GM12864 (cell line): ENCODE data around the gene RAB31.
"Not testable (repeated sequence)": the region's sequence is repeated elsewhere in the genome, so short reads cannot be mapped to it uniquely, and the experiment has no call there.

Source experiments
- DNase-seq: peaks from one replicate; pipeline ENCODE4 v3.0.0-alpha.2; 2011; ENCODE audit warnings: low read depth
- H3K4me3 ChIP-seq: 2 replicates; pipeline ENCODE4 v1.5.1; 2011; ENCODE audit warnings: mild to moderate bottlenecking, low read depth, low read length, control low read depth
- TF ChIP-seq, protein P1 (sequence below): IDR thresholded peaks from 2 replicates; pipeline ENCODE4 v1.5.1; 2011; ENCODE audit warnings: low read depth, mild to moderate bottlenecking, moderate library complexity, low read length, control low read depth, inconsistent platforms; ENCODE audit errors: missing control alignments

The RAB31 gene

DNA sequence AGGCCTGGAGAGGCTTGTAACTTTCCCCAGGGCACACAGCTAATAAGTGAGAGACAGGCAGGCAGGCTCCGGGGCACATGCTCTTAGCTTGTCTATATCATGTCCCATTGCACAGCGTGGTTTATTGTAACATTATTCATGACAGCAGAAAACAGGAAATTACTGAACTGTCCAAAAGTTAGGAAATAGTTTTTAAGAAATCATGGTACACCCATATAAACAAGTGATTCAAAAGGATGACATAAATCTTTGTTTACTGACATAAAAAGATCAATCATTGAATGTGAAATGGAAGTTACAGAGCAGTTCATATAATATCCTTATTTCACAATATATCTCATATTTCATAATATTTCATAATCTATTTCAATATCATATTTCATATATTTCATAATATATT, 143.4 kb downstream of the RAB31 start:
- DNase-seq, result no peak
- TF ChIP-seq, protein P1, sequence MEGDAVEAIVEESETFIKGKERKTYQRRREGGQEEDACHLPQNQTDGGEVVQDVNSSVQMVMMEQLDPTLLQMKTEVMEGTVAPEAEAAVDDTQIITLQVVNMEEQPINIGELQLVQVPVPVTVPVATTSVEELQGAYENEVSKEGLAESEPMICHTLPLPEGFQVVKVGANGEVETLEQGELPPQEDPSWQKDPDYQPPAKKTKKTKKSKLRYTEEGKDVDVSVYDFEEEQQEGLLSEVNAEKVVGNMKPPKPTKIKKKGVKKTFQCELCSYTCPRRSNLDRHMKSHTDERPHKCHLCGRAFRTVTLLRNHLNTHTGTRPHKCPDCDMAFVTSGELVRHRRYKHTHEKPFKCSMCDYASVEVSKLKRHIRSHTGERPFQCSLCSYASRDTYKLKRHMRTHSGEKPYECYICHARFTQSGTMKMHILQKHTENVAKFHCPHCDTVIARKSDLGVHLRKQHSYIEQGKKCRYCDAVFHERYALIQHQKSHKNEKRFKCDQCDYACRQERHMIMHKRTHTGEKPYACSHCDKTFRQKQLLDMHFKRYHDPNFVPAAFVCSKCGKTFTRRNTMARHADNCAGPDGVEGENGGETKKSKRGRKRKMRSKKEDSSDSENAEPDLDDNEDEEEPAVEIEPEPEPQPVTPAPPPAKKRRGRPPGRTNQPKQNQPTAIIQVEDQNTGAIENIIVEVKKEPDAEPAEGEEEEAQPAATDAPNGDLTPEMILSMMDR, result no peak
- H3K4me3 ChIP-seq, result no peak overlapping the region

DNA sequence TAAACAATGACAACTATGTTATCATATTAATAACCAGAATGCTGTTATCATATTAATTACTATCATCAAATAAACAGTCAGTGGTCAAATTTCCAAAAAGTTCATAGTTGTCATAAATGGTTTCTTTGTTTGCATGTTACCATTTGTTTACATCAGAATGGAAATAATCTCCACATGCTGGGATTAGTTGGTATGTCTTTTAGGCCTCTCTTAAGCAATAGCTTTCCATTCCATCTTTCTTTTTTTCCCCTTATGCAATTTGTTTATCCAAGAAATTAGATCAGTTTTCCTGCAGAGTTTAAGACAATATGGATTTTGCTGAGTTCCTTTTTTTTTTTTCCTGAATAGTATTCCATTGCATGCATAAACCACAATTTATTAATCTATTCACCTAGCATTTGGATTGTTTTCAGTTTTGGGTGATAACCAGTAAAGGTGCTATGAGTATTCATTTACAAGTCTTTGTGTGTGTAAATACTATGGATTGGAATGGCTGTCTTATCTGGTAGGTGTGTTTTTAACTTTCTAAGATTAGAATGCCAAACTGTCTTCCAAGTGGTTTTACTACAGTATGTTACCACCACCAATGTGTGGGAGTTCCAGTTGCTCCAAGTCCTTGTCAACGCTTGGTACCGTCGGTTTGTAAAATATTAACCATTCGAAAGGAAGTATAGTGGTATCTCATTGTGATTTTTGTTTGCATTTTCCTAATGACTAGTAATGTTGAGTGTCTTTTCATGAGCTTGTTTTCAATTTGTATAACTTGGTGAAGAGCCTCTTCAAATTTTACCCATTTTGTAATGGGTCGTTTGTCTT, 144.4 kb downstream of the RAB31 start:
- H3K4me3 ChIP-seq, result no peak overlapping the region
- TF ChIP-seq, protein P1, result no peak
- DNase-seq, result no peak

DNA sequence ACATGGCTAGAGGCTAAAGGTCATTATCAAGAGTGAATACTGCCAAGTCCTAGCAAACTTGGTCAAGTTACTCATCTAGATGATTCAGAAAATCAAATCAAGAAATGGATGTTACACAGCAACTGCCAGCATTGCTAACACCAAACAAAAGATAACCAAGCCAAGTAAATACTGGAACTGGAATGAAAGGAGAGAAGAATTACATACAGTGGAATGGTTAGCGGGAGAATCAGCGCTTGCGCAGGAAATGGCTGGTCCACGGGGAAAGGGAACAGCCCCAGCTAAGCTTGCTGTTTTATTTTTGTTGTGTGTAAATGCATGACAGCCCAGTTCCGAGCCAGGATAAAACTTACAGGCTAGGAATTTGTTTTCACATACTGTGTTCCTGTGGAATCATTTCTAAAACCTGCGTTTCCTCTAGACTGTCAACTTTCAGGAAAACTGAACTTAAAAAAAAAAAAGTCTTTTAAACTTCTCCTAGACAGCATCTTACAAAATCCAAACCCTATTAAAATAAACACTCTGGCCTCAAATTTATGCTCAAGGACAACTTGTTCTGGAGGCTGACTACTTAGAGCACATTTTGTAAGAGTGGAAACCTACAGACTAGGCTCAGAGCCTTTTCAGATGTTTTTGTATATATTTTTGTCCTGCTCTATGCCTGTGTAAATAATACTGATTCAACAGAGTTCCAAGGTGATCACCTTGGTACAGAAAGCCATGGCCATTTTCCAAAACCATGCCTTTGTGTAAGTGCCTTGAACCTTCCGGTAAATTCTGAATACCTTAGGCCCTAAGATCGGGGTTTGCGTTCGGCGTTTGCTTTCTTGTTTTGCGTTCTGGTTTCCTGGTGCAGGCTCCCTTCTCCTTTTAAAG, 146.9 kb downstream of the RAB31 start:
- DNase-seq, result no peak
- TF ChIP-seq, protein P1, result no peak
- H3K4me3 ChIP-seq, result no peak overlapping the region

DNA sequence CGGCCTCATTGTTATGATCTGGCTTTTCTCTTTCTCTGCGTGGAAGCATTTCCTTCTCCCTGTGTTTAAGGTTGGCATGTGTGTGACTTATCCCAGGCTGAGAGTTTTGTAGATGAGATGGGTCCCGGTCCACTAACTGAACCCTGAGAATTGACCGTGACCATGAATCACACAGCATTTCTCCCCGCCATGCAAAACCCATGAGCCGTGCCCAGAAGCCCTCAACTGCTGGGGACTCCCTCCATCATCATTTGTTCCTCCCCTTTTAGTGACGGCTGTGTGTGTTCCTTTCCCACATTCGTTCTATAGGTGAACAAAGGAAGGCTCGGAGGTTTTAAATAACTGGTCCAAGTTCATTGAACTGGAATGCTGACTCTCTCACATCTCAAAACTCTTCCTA, 147.6 kb downstream of the RAB31 start:
- TF ChIP-seq, protein P1, result no peak
- H3K4me3 ChIP-seq, result no peak overlapping the region
- no peak for DNase-seq

DNA sequence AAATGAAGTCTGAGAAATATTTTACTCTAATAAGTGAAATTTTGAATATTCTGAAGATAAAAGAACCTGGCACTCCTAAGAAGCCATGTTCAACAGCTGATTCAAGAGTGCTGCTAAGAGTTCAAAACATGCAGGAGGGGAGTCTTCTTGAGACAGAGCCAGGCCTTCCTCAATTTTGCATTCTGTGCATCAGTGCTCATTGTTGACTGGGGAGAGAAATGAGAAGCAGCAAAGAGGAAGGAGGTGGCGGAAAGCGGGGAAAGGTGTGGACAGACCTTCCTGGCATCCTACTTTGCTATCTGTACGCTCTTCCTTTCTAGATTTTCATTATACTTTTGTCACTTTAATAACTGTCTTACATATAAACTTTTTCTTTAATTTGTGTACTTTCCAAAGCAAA, 148.0 kb downstream of the RAB31 start:
- TF ChIP-seq, protein P1, result no peak
- DNase-seq, result no peak
- no peak overlapping the region for H3K4me3 ChIP-seq

DNA sequence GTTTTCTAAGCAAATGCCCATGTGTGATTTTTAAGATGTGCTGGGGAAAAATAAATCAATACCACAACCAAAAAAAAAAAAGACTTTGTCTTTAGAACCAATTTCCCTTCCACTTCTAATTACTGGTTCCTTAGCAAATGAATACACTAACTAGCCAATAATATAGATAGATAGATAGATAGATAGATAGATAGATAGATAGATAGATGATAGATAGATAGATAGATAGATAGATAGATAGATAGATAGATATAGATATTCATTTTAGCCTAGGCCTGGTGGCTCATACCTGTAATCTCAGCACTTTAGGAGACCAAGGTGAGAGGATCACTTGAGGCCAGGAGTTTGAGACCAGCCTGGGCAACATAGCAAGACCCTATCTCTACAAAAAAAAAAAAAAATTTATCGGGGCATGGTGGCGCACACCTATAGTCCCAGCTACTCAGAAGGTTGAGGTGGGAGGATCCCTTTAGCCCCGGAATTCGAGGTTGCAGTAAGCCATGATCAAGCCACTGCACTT, 149.4 kb downstream of the RAB31 start:
- not testable (repeated sequence) for H3K4me3 ChIP-seq, DNase-seq

DNA sequence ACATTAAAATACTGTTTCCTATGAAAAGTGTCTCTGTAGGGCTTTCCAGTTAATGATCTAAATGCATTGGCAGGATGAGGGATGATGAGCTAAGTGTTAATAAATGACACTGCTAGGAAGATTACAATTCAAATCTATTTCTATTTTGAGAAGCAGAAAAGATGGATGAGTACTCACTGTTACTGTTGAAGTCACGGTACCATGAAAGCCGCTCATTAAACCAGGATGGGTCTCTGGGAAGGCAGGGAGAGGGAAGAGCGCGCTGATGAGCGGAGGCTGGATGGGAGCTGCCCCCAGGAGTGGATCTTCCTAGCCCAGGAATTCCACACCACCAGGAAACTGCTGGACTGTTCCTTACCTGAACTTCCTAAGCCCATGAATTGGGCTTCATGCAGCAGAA, 150.5 kb downstream of the RAB31 start:
- H3K4me3 ChIP-seq, result no peak overlapping the region
- DNase-seq, result no peak
- TF ChIP-seq, protein P1, result no peak
